ENCODE data around the gene PTPRB.

Gene PTPRB

DNA sequence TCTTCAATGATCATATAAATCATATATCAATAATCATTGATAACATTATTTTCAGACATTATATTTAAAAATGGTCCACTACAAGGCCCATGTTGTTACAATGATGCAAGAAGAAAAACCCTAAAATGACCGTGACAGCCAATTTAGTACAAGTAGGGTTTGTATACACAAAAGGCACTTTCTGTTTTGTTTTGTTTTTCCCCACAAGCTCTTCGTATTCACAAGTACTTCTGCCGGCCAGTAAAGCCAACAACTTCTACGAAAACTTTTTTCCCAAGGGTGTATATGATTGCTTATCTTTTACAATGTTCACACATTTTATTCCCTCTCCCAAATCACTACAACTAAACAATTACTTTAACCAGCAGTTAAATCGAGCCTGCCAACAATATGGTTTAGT is 9.6 kb downstream of the PTPRB start:
- no peak for TF ChIP-seq EZH2phosphoT487 (IDR thresholded peaks at IDR 0.05; ENCODE audit: low read depth)
- TF ChIP-seq, protein P1, sequence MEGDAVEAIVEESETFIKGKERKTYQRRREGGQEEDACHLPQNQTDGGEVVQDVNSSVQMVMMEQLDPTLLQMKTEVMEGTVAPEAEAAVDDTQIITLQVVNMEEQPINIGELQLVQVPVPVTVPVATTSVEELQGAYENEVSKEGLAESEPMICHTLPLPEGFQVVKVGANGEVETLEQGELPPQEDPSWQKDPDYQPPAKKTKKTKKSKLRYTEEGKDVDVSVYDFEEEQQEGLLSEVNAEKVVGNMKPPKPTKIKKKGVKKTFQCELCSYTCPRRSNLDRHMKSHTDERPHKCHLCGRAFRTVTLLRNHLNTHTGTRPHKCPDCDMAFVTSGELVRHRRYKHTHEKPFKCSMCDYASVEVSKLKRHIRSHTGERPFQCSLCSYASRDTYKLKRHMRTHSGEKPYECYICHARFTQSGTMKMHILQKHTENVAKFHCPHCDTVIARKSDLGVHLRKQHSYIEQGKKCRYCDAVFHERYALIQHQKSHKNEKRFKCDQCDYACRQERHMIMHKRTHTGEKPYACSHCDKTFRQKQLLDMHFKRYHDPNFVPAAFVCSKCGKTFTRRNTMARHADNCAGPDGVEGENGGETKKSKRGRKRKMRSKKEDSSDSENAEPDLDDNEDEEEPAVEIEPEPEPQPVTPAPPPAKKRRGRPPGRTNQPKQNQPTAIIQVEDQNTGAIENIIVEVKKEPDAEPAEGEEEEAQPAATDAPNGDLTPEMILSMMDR (IDR thresholded peaks at IDR 0.05; ENCODE audit: low read depth, low read length): no peak
- Histone ChIP-seq H3K4me2 (ENCODE audit: low read length) (no peak overlapping the region), H3K9me3 (ENCODE audit: insufficient read depth, low read length) (no peaks in the 10 kb centered on the region), H3K27ac (ENCODE audit: low read length) (no peak overlapping the region), H2AFZ (ENCODE audit: low read depth, low read length) (no peak overlapping the region), H3K9ac (ENCODE audit: low read length) (no peak overlapping the region), H3K79me2 (ENCODE audit: low read length) (no peaks in the 10 kb centered on the region), H3K27me3 (ENCODE audit: low read depth, low read length) (no peaks in the 10 kb centered on the region), H3K36me3 (replicated peaks; ENCODE audit: low read depth, low read length) (no peaks in the 10 kb centered on the region), H4K20me1 (ENCODE audit: insufficient read depth, low read length) (no peaks in the 10 kb centered on the region), H3K4me3 (ENCODE audit: low read length) (no peak overlapping the region), H3K4me1 (ENCODE audit: low read length) (no peaks in the 10 kb centered on the region; the same call in 1 of the 2 replicates)

DNA sequence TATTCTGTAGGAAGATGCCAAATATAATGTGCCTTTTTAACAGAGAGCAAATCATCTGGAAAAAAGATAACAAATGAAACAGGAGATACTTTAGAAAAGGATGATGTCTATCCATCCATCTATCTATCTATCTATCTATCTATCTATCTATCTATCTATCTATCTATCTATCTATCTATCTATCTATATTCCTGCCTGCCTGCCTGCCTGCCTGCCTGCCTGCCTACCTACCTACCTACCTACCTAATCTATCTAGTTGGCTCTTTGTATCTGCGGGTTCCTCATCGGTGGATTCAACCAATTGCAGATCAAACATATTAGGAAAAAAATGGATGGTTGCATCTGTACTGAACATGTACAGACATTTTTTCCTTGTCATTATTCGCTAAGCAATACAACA is 11.0 kb downstream of the PTPRB start:
- H4K20me1 ChIP-seq (ENCODE audit: insufficient read depth, low read length): no peaks in the 10 kb centered on the region
- no peak overlapping the region for H3K27ac ChIP-seq (ENCODE audit: low read length)
- H3K4me1 ChIP-seq (ENCODE audit: low read length): peaks cover 15% of the 10 kb centered on the region
- no peaks in the 10 kb centered on the region for H3K79me2 ChIP-seq (ENCODE audit: low read length)
- H3K9ac ChIP-seq (ENCODE audit: low read length): no peak overlapping the region
- H3K4me2 ChIP-seq (ENCODE audit: low read length): no peak overlapping the region
- no peak overlapping the region for H2AFZ ChIP-seq (ENCODE audit: low read depth, low read length)
- TF ChIP-seq EZH2phosphoT487 (IDR thresholded peaks at IDR 0.05; ENCODE audit: low read depth): no peak
- TF ChIP-seq, protein P1 (IDR thresholded peaks at IDR 0.05; ENCODE audit: low read depth, low read length): no peak
- no peaks in the 10 kb centered on the region for H3K27me3 ChIP-seq (ENCODE audit: low read depth, low read length)
- H3K9me3 ChIP-seq (ENCODE audit: insufficient read depth, low read length): no peaks in the 10 kb centered on the region
- no peak overlapping the region for H3K4me3 ChIP-seq (ENCODE audit: low read length)
- no peaks in the 10 kb centered on the region for H3K36me3 ChIP-seq (replicated peaks; ENCODE audit: low read depth, low read length)

DNA sequence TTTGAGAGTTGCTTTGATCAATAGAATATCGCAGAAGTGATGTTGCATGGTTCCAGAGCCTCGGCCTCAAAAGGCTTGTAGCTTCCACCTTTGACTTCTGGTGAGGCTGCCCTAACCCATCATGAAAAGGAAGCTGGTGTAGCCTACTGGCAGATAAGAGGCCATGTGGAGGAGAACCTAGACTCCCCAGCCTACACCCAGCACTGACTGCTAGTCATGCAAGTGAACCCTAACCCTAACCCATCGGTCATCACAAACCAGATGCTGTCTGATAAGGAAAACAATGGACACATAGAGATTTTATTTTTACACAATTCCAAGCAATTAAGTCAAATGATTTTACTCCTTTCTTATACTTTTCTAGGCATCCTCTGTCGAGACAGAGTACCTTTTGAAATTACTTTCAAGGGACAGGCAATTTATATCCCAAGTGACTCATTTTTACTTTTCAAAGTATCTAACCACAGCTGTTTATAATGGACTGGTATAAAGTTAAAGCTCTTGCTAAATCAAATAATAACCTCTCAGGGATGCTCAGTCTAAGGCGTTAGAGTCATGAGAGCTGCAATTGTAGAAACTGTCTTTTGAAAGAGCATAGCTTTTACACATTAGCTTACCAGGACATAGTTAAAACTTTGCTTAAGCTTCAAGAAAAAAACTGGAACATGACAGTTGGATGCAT is 17.6 kb downstream of the PTPRB start:
- no peak for TF ChIP-seq EZH2phosphoT487 (IDR thresholded peaks at IDR 0.05; ENCODE audit: low read depth)
- TF ChIP-seq, protein P1 (IDR thresholded peaks at IDR 0.05; ENCODE audit: low read depth, low read length): no peak
- Histone ChIP-seq H3K27me3 (ENCODE audit: low read depth, low read length) (no peaks in the 10 kb centered on the region), H3K4me2 (ENCODE audit: low read length) (no peak overlapping the region), H4K20me1 (ENCODE audit: insufficient read depth, low read length) (no peaks in the 10 kb centered on the region), H3K4me3 (ENCODE audit: low read length) (no peak overlapping the region), H3K4me1 (ENCODE audit: low read length) (peaks cover 22% of the 10 kb centered on the region), H3K27ac (ENCODE audit: low read length) (no peak overlapping the region), H3K9me3 (ENCODE audit: insufficient read depth, low read length) (no peaks in the 10 kb centered on the region), H3K9ac (ENCODE audit: low read length) (no peak overlapping the region), H3K79me2 (ENCODE audit: low read length) (no peaks in the 10 kb centered on the region), H3K36me3 (replicated peaks; ENCODE audit: low read depth, low read length) (no peaks in the 10 kb centered on the region), H2AFZ (ENCODE audit: low read depth, low read length) (no peak overlapping the region)

DNA sequence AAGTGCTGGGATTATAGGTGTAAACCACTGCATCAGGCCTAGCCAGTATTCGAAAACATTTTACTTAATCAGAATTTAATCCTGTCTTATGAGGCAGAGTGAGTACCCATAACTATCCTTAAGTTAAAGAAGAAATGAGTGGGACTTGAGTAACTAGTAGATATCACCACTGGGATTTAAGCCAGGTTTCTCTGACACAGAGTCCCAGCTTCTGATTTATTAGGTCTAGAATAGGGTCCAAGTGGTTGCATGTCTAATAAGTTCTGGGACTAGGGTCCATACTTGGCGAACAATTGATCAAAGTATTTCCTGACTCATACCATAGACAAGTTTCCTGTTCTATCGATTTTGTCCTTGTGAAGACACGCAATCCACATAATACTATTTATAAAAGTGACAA is 18.9 kb downstream of the PTPRB start:
- TF ChIP-seq, protein P1 (IDR thresholded peaks at IDR 0.05; ENCODE audit: low read depth, low read length): no peak
- no peak for TF ChIP-seq EZH2phosphoT487 (IDR thresholded peaks at IDR 0.05; ENCODE audit: low read depth)
- no peaks in the 10 kb centered on the region for H3K36me3 ChIP-seq (replicated peaks; ENCODE audit: low read depth, low read length)
- no peak overlapping the region for H2AFZ ChIP-seq (ENCODE audit: low read depth, low read length)
- no peak overlapping the region for H3K27ac ChIP-seq (ENCODE audit: low read length)
- no peak overlapping the region for H3K4me3 ChIP-seq (ENCODE audit: low read length)
- H3K4me2 ChIP-seq (ENCODE audit: low read length): no peak overlapping the region
- no peaks in the 10 kb centered on the region for H3K9me3 ChIP-seq (ENCODE audit: insufficient read depth, low read length)
- H3K9ac ChIP-seq (ENCODE audit: low read length): no peak overlapping the region
- H3K79me2 ChIP-seq (ENCODE audit: low read length): no peaks in the 10 kb centered on the region
- H3K4me1 ChIP-seq (ENCODE audit: low read length): peaks cover 22% of the 10 kb centered on the region
- no peaks in the 10 kb centered on the region for H3K27me3 ChIP-seq (ENCODE audit: low read depth, low read length)
- no peaks in the 10 kb centered on the region for H4K20me1 ChIP-seq (ENCODE audit: insufficient read depth, low read length)

Data from OCI-LY3 (cell line).